Fibroblast of mammary gland (primary cell): ENCODE results near the gene GPR15LG.

Source experiments
- DNase-seq: peaks from one replicate; pipeline ENCODE4 v3.0.0-alpha.2; 2010; ENCODE audit warnings: low read depth
- H3K4me3 ChIP-seq: 2 replicates; pipeline ENCODE4 v1.5.1; 2011; ENCODE audit warnings: low read depth, mild to moderate bottlenecking, low read length, moderate library complexity; ENCODE audit not compliant: control insufficient read depth
- CTCF ChIP-seq: conservative IDR thresholded peaks from 2 replicates; pipeline ENCODE4 v1.5.1; 2011; ENCODE audit warnings: low read depth, low read length, inconsistent platforms; ENCODE audit not compliant: control insufficient read depth, insufficient read depth

The GPR15LG gene

GRCh38 chr10:84204610-84205009 is 31.0 kb downstream of the GPR15LG start:
- H3K4me3 ChIP-seq = no peak overlapping the region
- DNase-seq = no peak

GRCh38 chr10:84205049-84205852 is 31.6 kb downstream of the GPR15LG start:
- H3K4me3 ChIP-seq = no peak overlapping the region

More at GRCh38 chr10:84204610-84205009, 31.0 kb downstream of the GPR15LG start:
- no peak for TF ChIP-seq CTCF

GRCh38 chr10:84205853-84206525 is 32.4 kb downstream of the GPR15LG start:
- TF ChIP-seq CTCF = no peak
- no peak for DNase-seq
- H3K4me3 ChIP-seq = no peak overlapping the region

More at GRCh38 chr10:84205049-84205852, 31.6 kb downstream of the GPR15LG start:
- TF ChIP-seq CTCF = peak; percentile 82
- DNase-seq = peak; percentile 49

GRCh38 chr10:84208023-84208422 is 34.4 kb downstream of the GPR15LG start:
- no peak for TF ChIP-seq CTCF
- no peak overlapping the region for H3K4me3 ChIP-seq
- DNase-seq = no peak

GRCh38 chr10:84211566-84211965 is 38.0 kb downstream of the GPR15LG start:
- no peak overlapping the region for H3K4me3 ChIP-seq
- no peak for TF ChIP-seq CTCF

GRCh38 chr10:84212014-84212413 is 38.4 kb downstream of the GPR15LG start:
- TF ChIP-seq CTCF = no peak
- H3K4me3 ChIP-seq = no peak overlapping the region
- DNase-seq = no peak

More at GRCh38 chr10:84211566-84211965, 38.0 kb downstream of the GPR15LG start:
- no peak for DNase-seq
